GM19240 (cell line): ENCODE measurements around the gene ZXDC.

Experiments used
- DNase-seq: peaks from one replicate; pipeline ENCODE4 v3.0.0; 2011; ENCODE audit warnings: low spot score; ENCODE audit not compliant: insufficient read length

The ZXDC gene

DNA sequence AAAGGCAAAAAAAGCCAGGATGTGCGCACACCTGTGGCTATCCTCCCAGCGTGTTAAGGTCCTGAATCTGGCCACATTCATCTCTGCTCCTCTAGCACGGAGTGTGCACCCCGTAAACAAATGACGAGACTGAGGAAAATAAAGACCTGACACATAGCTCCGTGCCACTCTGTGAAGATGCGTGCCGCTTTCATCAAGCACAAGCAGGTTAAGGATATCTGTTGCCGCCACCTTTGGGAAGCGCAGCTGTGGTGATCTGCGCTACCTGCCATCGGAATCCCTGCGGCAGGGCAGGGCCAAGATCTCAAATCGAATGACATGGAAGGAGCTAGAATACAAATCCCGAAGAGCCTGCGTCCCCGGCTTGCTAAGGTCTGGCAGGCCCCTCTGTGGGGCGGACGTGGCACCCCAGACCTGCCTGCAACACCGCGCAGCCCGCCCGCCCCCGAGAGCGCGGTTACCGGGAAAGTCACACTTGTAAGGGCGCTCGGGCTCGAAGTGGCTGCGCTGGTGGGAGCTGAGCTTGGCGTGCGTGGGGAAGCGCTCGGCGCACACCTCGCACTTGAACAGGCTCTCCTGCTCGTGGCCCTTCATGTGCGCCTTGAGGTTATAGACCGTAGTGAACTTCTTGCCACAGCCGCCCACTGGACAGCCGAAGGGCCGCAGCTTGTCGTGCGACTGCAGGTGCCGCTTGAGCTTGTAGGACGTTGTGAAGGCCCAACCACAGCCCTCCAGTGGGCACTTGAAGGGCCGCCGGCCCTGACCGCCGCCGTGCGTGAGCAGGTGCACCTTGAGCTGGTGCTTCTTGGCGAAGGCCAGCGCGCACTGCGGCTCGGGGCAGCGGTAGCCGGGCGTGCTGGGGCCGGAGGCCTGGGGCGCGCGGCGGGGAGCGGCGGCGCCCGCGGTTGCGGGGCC, 936 bp downstream of the ZXDC start:
- DNase-seq: peak; percentile 47

DNA sequence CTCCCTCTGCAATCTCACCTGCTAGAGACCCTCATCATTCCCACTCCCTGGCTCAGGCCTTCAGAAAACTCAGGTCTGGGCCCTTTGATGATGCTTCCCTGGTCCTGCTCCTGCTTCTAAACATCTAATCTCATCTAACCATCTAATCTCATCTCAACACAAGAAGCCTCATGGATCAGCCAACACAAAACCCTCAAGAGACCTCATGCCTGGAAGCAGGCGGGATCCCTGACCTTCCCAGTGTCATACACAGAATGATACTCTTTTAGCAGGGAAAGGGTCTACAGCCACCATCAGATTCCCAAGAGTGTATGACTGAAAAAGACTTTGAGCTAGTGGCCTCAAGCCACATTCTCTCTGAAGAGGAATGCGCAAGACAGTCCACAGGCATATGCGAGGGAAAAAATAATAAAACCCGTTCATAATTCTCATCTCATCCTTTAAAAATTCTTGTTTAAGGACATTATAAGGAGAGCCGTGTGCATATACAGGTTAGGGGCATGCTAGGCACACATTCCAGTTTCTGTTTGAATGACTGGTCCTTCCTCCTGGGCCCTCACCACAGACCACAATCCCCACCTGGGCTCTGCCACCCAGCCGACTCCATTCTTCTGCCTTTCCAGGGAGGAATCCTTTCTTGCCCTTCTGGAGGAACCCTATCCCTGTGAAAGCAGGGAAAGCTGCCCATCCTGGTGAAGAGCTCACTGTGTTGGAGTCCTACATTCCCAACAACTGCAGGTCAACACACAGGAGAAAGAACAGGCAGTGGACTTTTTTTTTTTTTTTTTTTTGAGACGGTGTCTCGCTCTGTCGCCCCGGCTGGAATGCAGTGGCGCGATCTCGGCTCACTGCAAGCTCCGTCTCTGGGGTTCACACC, 2.2 kb downstream of the ZXDC start:
- no peak for DNase-seq

DNA sequence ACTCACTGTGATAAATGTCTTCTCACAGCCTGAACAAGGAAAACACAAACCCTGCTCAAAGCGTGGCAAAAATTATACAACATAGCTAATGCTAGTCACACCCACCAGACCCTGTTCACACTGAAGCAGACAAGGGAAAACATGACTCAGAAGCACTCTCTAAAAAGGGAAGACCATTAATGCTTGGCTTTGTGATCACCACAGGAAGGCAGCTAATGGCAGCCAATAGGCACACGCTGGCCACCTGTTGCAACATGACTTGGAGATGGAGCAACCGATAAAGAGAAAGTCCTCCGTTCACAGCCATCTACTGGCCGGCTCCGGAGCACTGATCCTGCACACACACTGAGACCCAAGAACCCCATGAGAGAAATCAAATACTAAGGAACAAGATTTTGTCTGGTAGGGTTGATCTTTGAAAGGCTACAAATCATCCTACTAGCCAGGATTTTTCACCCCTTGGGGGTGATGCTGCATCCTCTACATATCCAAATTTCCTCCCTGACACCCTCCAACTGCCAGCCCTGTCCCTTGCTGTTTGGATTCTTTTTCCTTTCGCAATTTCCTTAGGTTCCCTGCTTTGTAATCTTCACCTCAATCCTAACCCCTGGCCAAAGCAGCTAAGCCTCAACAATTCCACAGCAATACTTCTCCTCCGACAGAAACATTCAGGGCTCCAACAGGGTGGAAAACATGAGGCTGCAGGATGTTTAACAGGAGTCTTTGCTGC, 3.2 kb downstream of the ZXDC start:
- DNase-seq: no peak

- no peak for DNase-seq
Observed at GRCh38 chr3:126469479-126469878, 6.2 kb downstream of the ZXDC start.

DNA sequence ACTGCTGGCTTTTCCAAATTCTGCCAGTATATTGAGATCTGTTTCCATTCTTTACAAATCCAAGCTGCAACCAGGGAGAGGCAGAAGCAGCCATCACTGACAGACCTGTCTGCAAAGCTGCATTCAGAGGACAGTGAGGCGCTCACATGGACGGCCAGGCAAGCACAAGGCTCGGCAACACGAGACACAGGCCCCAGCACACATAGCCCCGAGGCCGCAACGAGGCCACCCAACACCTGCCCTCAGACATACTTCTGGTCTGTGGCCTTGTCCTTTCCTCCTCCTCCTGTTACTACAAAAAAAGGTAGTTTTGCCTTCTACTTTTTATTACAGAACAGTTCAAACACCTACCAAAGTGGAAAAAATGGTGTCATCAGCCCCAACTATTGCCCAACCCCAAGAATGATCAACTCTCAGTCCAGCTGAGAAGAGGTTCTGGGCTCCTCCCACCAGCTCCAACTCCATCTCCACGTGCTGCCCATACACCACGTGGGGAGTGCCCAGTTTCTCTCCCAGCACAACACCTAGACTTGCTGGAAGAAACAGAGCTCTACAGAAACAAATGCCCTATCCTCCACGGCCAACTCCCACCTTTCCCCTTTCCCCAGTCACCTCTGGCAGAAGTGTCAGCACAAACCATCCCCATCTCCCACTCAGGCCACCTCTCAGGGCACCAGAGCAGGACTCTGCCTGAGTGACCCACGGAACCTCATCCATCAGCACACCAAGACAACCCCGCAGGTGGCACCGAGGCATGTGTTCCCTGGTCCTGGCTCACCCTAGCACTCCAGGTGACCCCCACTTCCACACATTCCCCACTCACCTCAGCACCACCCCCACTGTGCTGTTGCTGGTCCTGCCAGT, 7.4 kb downstream of the ZXDC start:
- DNase-seq: no peak

GRCh38 chr3:126467611-126467955, 8.1 kb downstream of the ZXDC start:
- no peak for DNase-seq

DNA sequence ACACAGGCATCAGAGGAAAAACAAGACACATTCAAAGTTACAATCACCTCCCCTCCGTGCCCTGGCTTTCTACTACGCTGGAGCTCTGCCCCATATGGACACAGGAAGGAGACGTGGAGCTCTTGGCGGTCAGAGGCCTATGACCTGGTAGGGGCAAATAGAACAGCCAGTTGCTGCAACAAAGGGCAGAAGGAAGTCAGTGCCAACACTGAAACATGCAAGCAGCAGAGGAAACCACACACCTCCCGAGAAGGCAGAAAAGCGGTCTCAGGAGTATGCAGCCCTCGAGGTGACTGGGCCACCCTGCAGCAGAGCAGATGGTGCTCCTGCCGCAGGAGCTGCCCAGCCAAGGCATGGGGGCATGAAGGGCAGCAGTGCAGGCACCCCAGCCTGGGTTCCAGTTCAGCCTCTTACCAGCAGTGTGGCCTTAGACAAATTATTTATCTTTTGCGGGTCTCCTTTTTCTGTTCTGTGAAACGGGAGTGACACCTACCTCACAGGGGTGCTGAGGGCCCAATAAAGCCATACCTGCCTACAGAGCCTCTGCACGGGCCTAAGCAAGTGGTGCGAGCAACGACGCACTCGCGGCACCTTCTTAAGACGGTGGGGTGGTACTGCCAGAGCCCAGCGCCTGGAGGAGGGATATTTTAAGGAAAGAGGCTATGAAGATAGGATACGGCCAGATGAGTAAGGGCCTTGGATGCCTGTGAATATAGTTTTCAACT, 8.6 kb downstream of the ZXDC start:
- no peak for DNase-seq

- no peak for DNase-seq
Observed at GRCh38 chr3:126465928-126466544, 9.7 kb downstream of the ZXDC start.

- DNase-seq: no peak
Observed at GRCh38 chr3:126464997-126465396, 10.7 kb downstream of the ZXDC start.

GRCh38 chr3:126464494-126464893, 11.2 kb downstream of the ZXDC start:
- DNase-seq: no peak

DNA sequence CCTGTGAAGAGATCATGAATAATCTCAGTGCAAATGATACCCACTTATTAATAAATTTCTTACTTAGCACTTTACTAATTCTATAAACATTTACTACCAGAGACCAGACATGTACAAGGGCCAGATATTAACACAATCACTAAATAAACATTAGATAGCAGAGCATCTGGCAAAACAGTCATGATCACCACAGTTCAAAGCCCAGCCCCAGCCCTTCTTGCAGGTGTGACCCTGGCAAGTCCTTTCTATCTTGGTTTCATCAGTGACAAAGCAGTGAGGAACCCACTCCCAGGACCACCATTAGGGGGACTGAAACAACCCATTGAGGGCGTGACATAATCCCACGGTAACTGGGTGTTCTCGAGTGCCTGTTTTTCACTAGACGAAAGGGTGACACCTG, 11.6 kb downstream of the ZXDC start:
- no peak for DNase-seq

- DNase-seq: no peak
Observed at GRCh38 chr3:126463521-126463920, 12.2 kb downstream of the ZXDC start.

DNA sequence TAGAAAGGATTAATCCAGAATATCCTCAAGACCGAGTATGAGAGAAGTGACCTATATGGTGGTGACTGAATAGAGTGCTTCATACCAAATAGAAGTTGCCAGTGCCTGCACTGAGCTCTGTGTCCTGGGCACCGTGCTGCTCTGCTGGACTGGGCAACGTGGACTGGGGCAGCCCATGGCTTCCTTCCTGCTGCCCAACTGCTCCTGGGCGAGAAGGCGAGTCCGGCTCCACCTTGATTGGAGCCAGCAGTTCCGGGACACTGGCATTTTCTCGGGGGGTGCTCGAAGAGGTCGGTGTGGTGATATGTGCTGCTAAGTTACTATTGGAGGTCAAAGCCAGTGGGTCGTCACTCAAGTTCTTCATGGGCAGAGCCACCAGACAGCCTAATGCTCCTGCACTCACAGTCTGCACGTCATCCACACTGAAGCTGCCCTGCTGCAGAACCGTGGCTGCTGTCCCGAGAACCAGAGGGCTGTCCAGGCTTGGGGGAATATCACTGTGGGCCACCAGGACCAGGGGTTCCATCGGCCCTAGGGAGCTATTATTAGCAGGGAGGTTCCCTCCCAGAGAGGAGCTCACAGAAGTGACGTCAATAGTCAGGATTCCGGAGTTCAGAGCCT, 14.1 kb downstream of the ZXDC start:
- no peak for DNase-seq

GRCh38 chr3:126460381-126460780, 15.3 kb downstream of the ZXDC start:
- DNase-seq: no peak

GRCh38 chr3:126459763-126460127, 15.9 kb downstream of the ZXDC start:
- no peak for DNase-seq

DNA sequence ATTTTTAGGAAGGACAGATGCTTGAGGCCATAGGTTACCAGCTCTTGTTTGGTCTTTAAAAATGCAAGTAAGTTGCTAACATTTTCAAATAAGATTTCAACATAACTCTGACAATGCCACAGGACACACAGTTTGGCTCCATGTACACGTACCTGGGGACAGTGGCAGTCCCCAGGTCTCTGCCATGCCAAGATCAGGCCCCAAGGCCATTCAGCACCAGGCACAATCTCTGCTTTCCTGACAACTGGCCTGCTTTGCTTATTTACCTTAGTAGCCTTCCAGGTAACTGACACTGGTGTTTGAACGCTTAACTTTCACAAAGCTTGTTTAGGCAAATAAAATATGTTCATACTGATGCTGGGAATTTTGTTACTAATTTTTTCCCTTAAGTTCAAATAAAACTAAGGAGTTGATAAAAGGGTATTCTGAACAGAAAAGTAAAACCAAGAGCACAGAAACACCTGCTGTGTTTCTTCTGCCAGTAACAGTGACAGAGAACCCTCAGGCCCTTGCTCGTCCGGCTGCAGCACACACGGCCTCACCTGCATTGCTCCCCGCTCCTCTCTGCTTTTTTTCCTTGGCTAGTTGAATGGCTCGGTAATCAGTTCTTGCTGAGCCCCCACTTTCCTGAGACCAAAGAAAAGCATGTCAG, 16.5 kb downstream of the ZXDC start:
- no peak for DNase-seq

- DNase-seq: no peak
Observed at GRCh38 chr3:126456766-126457388, 18.8 kb downstream of the ZXDC start.

GRCh38 chr3:126456211-126456610, 19.5 kb downstream of the ZXDC start:
- no peak for DNase-seq
